Kidney epithelial cell (primary cell): ENCODE measurements around the gene AOPEP. TPM values are rescaled to one million over a fixed set of nuclear protein-coding genes. Genes with fewer than 3 reads are reported as not detected.

Experiments used
- DNase-seq: peaks from one replicate; pipeline ENCODE4 v3.0.0-alpha.2; 2010; ENCODE audit warnings: low read depth
- H3K27me3 ChIP-seq: 2 replicates; pipeline ENCODE4 v1.6.0; 2011; ENCODE audit warnings: low read length; ENCODE audit not compliant: control insufficient read depth, insufficient read depth
- H3K36me3 ChIP-seq: 2 replicates; pipeline ENCODE4 v1.5.1; 2011; ENCODE audit warnings: low read length; ENCODE audit not compliant: control insufficient read depth, insufficient read depth
- H3K4me3 ChIP-seq: 2 replicates; pipeline ENCODE4 v1.5.1; 2011; ENCODE audit warnings: low read depth, mild to moderate bottlenecking, control low read depth, low read length
- CTCF ChIP-seq: IDR thresholded peaks from 2 replicates; pipeline ENCODE4 v1.5.1; 2011; ENCODE audit warnings: mild to moderate bottlenecking, moderate library complexity, low read length, control low read depth, inconsistent platforms; ENCODE audit not compliant: insufficient read depth, poor library complexity, severe bottlenecking
- total RNA-seq: library from RNA; depleted of rRNA; stranded (reverse); fragments of >200 nt; gene quantifications from 2 replicates; pipeline ENCODE4 v1.2.3, GENCODE V29; 2015

Gene AOPEP
- total RNA-seq, 1 donor from 2014 or later, result 17.4 TPM

GRCh38 chr9:94720846-94721549 lies 5.5 kb upstream of the AOPEP start:
- Histone ChIP-seq H3K4me3 (no peak overlapping the region), H3K27me3 (no peaks in the 10 kb centered on the region), H3K36me3 (no peaks in the 10 kb centered on the region)
- TF ChIP-seq CTCF, result no peak
- DNase-seq, result no peak

GRCh38 chr9:94721754-94722153 lies 4.7 kb upstream of the AOPEP start:
- Histone ChIP-seq H3K36me3 (no peaks in the 10 kb centered on the region), H3K4me3 (no peak overlapping the region), H3K27me3 (no peaks in the 10 kb centered on the region)
- no peak for DNase-seq
- no peak for TF ChIP-seq CTCF

GRCh38 chr9:94725293-94725692 lies 1.2 kb upstream of the AOPEP start:
- TF ChIP-seq CTCF, result no peak
- no peak for DNase-seq

GRCh38 chr9:94728719-94729118 lies 2.2 kb downstream of the AOPEP start:
- Histone ChIP-seq H3K4me3 (no peak overlapping the region), H3K36me3 (no peaks in the 10 kb centered on the region), H3K27me3 (no peaks in the 10 kb centered on the region)
- DNase-seq, result no peak
- no peak for TF ChIP-seq CTCF

More at GRCh38 chr9:94725293-94725692, 1.2 kb upstream of the AOPEP start:
- no peak overlapping the region for H3K4me3 ChIP-seq
- H3K27me3 ChIP-seq, result no peaks in the 10 kb centered on the region
- no peaks in the 10 kb centered on the region for H3K36me3 ChIP-seq

GRCh38 chr9:94729199-94729598 lies 2.7 kb downstream of the AOPEP start:
- Histone ChIP-seq H3K4me3 (no peak overlapping the region), H3K27me3 (no peaks in the 10 kb centered on the region), H3K36me3 (no peaks in the 10 kb centered on the region)
- no peak for TF ChIP-seq CTCF
- DNase-seq, result no peak
